ENCODE results near the gene B4GALT3. TPM values are rescaled to one million over a fixed set of nuclear protein-coding genes. Genes with fewer than 3 reads are reported as not detected.

The B4GALT3 gene
- total and polyA plus RNA-seq, 7 donors = 16.3 to 48.1 (median 30.3) TPM

DNA sequence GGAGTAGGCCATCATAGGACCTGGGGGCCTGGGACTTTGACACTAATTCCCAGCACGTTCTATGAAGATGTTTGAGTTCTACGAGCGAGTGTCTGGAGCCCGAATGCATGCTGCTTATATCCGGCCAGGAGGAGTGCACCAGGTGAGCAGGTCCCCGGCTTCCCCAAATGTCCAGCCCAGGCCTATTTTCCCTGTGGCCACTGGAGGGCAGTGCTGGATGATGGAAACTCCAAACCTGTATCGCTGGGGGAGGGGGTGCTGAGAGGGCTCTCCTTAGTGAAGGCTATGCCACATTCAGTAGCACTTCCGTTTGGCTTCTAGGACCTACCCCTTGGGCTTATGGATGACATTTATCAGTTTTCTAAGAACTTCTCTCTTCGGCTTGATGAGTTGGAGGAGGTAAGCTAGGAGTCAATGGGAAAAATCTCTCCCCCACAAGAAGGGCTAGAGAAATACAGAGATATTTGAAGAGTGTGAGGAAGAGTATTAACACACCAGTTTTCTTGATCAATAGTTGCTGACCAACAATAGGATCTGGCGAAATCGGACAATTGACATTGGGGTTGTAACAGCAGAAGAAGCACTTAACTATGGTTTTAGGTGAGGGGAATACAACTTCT is 32.6 kb upstream of the B4GALT3 start:
- H3K4me1 ChIP-seq = peaks cover 29% of the 10 kb centered on the region
- no peak overlapping the region for H3K4me3 ChIP-seq
- no peak overlapping the region for H3K27ac ChIP-seq
- H3K9me3 ChIP-seq = no peaks in the 10 kb centered on the region
- TF ChIP-seq, protein P1, sequence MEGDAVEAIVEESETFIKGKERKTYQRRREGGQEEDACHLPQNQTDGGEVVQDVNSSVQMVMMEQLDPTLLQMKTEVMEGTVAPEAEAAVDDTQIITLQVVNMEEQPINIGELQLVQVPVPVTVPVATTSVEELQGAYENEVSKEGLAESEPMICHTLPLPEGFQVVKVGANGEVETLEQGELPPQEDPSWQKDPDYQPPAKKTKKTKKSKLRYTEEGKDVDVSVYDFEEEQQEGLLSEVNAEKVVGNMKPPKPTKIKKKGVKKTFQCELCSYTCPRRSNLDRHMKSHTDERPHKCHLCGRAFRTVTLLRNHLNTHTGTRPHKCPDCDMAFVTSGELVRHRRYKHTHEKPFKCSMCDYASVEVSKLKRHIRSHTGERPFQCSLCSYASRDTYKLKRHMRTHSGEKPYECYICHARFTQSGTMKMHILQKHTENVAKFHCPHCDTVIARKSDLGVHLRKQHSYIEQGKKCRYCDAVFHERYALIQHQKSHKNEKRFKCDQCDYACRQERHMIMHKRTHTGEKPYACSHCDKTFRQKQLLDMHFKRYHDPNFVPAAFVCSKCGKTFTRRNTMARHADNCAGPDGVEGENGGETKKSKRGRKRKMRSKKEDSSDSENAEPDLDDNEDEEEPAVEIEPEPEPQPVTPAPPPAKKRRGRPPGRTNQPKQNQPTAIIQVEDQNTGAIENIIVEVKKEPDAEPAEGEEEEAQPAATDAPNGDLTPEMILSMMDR (IDR thresholded peaks at IDR 0.05) = peak; percentile 75
- 38 to 46% (median 44%) methylated on average over 11 of the region's 11 CpGs for WGBS, 3 donors
- ATAC-seq = peak; percentile 77 to 87 (median 85)
- peak; percentile 73 to 86 for DNase-seq
- H3K36me3 ChIP-seq (ENCODE audit: insufficient read depth in 1 of 2, low read depth in 1 of 2) = peaks cover 24 to 99% of the 10 kb centered on the region in 2 donors
- intact Hi-C loops (cut with DNase I) = loop anchor here in 1 of 2 donors (5.0 kb wide), 1 partner anchor 172 kb away; no protein-coding TSS in a partner anchor
- no peaks in the 10 kb centered on the region for H3K27me3 ChIP-seq (ENCODE audit: insufficient read depth in 3 of 3, low read length in 2 of 3)

DNA sequence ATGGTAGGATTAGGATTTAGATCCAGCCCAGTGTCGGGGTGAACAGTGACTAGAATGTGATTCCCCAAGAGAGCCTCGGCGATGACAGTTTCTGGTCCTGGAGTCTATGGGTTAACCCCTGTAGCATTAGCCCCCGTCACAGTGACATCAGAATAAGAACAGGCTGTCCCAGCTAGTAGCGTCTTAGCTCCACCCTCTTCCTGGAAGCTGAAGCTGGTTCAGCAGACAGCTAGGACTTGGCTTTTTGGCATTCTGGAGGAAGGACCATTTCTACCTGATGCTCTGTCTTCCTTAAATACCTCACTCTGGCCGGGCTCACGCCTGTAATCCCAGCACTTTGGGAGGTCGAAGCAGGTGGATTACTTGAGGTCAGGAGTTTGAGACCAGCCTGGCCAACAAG is 29.9 kb upstream of the B4GALT3 start:
- peaks cover 15 to 89% of the 10 kb centered on the region in 2 donors for H3K36me3 ChIP-seq (ENCODE audit: insufficient read depth in 1 of 2, low read depth in 1 of 2)
- TF ChIP-seq, protein P1 (IDR thresholded peaks at IDR 0.05) = no peak
- WGBS, 3 donors = 42 to 73% (median 60%) methylated on average over 8 of the region's 8 CpGs
- DNase-seq (peak in 1 of 2 donors; percentile 33), ATAC-seq (peak in 3 of 4 donors; percentile 65 to 69 (median 68))
- H3K27me3 ChIP-seq (ENCODE audit: insufficient read depth in 3 of 3, low read length in 2 of 3) = no peaks in the 10 kb centered on the region
- H3K4me3 ChIP-seq = peak overlapping the region; percentile 32
- H3K4me1 ChIP-seq = peaks cover 49% of the 10 kb centered on the region
- no peaks in the 10 kb centered on the region for H3K9me3 ChIP-seq
- H3K27ac ChIP-seq = peak overlapping the region; percentile 62
- intact Hi-C loops (cut with DNase I) = loop anchor here in 1 of 2 donors (5.0 kb wide), 1 partner anchor 175 kb away; no protein-coding TSS in a partner anchor

DNA sequence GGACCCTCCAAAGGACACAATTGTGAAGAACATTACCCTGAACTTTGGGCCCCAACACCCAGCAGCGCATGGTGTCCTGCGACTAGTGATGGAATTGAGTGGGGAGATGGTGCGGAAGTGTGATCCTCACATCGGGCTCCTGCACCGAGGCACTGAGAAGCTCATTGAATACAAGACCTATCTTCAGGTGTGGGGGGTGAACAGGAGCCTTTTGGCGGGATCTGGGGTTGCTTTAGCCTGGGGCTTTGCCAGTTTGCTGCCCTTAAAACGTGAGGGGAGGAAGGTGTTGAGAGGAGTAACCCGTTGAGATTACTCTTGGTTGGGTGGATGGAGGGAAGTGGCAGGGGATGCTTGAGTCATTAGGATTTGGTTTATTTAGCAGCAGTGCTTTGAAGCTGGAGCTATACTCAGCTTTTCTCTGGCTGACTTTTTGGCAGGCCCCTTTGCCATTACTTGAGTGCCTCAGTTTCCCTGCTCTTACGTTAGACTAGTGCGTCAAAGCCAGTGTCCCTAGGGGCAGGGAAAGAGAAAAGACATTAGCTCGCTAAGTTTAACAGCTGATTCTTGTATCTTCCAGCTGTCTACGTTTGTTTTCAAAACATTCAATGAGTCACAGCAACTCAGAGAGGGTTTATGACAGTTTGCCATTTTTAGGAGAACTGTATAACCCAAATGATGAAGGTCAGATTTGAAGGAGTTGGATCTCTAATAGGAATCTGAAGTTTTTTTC is 29.3 kb upstream of the B4GALT3 start:
- peaks cover 15 to 83% of the 10 kb centered on the region in 2 donors for H3K36me3 ChIP-seq (ENCODE audit: insufficient read depth in 1 of 2, low read depth in 1 of 2)
- ATAC-seq (no peak), DNase-seq (no peak)
- H3K4me3 ChIP-seq = peak overlapping the region; percentile 32
- TF ChIP-seq, protein P1 (IDR thresholded peaks at IDR 0.05) = no peak
- H3K27me3 ChIP-seq (ENCODE audit: insufficient read depth in 3 of 3, low read length in 2 of 3) = no peaks in the 10 kb centered on the region
- WGBS, 3 donors = 69 to 74% (median 73%) methylated on average over 12 of the region's 12 CpGs
- peaks cover 49% of the 10 kb centered on the region for H3K4me1 ChIP-seq
- intact Hi-C loops (cut with DNase I) = loop anchor here in 1 of 2 donors (5.0 kb wide), 1 partner anchor 176 kb away; no protein-coding TSS in a partner anchor
- peak overlapping the region; percentile 62 for H3K27ac ChIP-seq
- H3K9me3 ChIP-seq = no peaks in the 10 kb centered on the region

DNA sequence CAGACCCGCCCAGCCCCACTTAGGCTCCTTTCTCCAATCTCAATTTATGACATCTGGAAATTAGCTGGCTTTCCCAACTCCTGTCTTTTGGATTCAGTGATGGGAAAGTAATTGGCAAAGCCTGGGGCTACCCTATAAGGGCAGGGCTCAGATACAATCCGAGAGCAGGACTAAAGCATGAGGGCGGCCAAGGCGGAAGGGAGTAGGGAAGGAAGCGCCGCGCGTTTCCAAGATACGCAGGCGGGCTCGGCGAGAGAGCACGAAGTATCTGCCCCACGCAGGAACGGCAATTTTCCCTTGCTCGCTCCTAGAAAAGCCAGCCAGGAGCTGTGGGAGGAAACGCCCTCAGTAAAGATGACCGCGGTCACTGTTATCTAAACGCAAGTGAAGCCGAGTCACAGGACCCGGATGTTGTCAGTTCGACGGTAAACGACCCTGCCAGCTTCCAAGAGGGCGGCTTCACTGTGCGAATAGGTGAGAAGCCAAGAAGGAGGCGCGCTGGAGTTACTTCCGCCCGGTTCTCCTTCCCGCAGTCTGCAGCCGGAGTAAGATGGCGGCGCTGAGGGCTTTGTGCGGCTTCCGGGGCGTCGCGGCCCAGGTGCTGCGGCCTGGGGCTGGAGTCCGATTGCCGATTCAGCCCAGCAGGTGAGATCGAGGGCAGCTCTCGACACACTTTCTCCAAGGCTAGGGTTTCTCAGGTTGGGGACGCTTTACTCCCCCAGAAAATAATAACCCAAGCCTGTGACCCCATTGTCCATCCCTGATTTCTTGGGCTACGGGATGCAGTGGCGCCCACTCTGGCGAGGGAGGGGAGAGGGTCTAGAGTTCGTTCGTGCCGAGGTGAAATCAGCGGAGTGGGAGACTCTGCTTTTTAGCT is 24.8 kb upstream of the B4GALT3 start, which contains the start of gene NDUFS2:
TSS of gene NDUFS2 (plus strand) at position 532 of the 877 bp plus-strand sequence. CDS start at position 551, 19 bp downstream.
- H3K4me3 ChIP-seq = peak within 1 kb of the TSS; percentile 87
- WGBS, 3 donors = 1% methylated on average over 53 of the region's 53 CpGs
- H3K4me1 ChIP-seq = peaks cover 54% of the 10 kb centered on the region
- intact Hi-C loops (cut with DNase I) = no loop called here
- ATAC-seq (peak; percentile 94 to 95 (median 94)), DNase-seq (peak; percentile 97 to 99)
- H3K27me3 ChIP-seq (ENCODE audit: insufficient read depth in 3 of 3, low read length in 2 of 3) = no peaks in the 10 kb centered on the region
- peaks cover 4 to 38% of the 10 kb centered on the region in 2 donors for H3K36me3 ChIP-seq (ENCODE audit: insufficient read depth in 1 of 2, low read depth in 1 of 2)
- no peaks in the 10 kb centered on the region for H3K9me3 ChIP-seq
- TF ChIP-seq, protein P1 (IDR thresholded peaks at IDR 0.05) = no peak
- H3K27ac ChIP-seq = peak within 1 kb of the TSS; percentile 96

Data from psoas muscle (tissue), 8 donors.